Ecto neural progenitor cell (in vitro differentiated cells): ENCODE results near the gene RAB4A.
"Not testable (repeated sequence)": the region's sequence is repeated elsewhere in the genome, so short reads cannot be mapped to it uniquely, and the experiment has no call there.

Source experiments
- DNase-seq: peaks from one replicate; pipeline ENCODE4 v3.0.0-alpha.2; 2018; ENCODE audit warnings: low spot score

Gene RAB4A

DNA sequence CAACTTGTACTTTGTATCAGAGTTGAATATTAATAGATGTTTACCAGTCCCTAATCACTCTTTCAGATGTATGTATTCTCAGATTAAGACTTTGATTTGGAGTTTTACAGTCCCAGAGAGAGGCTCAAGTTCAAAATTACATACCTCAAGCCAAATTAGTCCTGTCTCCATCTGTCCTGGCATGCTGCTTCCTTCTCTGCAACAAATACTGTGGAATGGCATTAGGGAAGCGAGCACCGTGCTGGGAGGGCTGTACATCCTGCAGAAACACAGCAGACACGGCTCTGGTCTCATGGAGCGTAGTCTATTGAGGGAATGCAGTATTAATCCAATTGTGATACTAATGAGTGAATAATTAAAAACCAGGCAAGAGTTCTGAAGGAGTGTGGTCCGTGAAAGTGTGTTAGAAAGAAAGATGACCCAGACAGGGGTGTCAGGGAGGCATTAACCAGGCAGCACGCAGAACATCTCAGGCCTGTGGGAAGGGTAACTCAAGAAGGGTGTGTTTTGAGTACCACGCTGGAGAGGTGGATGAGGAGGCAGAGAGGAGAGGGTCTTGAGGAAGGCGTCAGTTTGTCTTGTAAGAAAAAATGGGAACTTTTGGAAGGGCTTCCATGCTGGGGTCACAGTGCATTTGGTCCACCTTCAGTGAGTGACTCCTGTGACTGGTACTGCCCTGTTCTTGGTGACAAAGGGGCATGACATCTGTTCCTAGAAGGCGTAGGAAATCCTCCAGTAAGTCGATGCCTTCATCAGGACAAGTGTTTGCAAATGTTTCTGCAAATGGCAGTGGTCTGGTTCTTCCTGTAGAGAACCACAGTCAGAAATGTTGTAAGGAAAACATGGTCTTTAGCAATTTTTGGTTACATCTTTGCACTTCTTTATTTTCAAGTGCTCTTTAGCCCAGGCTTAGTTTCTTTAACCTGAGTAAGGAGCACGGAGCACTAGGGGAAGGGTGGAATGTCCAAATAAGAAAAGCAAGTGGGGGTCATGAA, 1.6 kb downstream of the RAB4A start:
- DNase-seq: no peak

DNA sequence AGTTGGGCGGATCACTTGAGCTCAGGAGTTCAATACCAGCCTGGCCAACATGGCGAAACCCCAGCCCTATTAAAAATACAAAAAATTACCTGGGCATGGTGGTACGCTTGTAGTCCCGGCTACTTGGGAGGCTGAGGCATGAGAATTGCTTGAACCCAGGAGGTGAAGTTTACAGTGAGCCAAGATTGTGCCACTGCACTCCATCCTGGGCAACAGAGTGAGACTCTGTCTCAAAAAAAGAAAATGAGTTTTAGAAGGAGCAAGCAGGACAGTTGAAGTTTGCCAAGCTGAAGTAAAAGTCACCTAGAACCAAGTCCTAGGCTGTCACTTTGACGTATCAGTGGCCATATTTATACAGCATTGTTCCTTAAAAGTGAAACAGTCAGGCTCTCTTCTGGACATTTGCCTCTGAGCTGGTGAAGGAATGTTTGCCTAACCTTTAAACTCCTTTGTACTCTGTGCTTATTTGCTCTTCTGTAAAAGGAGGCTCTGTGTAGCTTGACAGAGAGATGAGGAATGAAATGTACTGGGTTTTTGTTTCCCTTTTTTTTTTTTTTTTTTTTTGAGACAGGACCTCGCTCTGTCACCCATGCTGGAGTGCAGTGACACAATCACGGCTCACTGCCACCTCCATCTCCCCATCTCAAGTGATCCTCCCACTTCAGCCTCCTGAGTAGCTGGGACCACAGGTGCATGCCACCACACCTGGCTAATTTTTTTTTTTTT, 2.8 kb downstream of the RAB4A start:
- DNase-seq: no peak

DNA sequence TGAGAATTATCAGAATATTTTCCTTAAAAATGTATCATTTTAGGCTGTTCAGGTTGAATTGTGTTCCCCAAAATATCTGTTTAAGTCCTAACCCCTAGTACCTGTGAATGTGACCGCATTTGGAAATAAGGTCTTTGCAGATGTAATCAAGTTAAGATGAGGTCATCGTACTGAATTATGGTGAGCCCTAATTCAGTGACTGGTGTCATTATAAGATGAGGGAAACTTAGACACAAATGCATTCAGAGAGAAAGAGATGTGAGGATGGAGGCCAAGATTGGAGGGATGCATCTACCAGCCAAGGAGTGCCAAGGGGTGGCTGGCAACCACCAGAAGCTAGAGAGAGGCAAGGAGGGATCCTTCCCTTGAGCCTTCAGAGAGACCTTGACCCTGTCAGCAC, 4.1 kb downstream of the RAB4A start:
- DNase-seq: no peak

DNA sequence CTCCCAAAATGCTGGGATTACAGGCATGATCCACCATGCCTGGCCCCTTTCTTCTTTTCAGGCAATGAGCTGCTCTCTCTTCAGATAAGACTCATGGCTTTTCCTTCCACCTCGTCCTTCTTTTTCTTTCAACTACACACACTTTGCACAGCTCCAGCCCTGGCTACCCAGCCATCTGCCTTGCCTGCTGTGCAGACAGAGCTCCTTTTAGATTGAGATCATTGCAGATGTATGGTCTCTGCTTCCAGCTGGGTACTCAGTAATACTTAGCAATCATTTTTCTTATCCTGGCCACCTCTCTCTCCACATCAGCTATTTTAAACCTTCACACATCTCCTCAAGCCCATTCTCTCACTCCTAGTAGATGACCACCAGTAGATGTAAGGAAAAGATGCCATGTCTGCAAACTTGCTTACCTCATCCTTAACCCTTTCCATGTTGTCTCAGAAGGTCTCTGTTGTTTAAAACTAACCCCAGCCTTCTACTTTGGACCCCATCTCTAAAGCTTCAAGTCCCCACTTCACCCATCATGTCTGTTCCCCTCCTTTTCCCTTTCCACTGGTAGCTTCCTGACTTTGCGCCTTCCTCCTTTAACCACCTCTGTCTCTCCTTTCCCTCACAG, 7.3 kb downstream of the RAB4A start:
- no peak for DNase-seq

DNA sequence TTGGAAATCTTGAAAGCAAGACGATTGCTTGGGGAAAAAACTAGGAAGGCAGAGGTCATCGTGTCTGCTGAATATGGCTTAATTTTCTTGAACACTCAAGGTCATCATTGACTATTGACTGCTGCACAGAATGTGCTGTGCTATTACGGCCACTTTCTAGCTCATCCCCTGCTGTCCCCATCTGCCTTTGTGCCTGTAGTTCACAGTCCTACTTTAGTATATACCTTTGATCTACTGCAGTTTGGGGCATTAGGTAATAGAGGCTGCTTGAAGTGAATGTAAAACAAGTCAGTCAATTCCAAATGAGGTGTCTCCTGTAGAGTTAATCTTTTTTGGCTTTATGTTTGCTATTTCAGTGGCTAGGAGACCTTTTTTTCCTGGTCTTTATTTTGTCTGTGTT, 8.3 kb downstream of the RAB4A start:
- DNase-seq: no peak

DNA sequence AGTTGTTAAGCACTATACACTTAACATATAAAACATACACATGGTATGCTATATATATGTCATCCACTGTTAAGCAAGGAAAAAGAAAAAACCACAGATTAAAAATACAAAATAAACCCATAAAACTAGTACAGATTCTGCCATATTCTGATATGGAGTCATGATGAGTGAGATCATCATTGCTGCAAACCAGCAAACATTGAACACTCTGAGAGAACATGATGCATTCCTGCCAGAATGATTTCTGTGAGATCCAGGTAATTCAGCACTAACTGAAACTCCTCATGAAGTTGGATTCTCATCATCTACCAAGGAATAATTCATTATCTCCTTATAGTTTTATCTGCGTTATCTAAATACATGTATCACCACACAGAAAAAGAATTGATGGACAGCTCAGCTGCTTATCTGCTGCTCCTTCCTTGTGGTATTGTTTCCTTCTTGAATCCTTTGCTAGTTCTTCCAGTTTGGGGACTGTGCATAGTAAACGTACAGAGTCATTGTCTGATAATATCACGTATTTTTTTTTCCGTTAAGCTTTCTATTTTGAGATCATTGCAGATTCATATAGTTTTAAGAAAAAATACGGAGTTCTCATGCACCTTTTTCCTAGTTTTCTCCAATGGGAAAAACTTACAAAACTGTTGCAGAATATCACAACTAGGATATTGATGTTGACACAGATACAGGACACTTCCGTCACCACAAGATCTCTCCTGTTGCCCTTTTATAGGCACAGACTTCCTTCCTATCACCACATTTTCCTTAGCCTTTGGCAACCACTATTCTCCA, 9.3 kb downstream of the RAB4A start:
- no peak for DNase-seq

DNA sequence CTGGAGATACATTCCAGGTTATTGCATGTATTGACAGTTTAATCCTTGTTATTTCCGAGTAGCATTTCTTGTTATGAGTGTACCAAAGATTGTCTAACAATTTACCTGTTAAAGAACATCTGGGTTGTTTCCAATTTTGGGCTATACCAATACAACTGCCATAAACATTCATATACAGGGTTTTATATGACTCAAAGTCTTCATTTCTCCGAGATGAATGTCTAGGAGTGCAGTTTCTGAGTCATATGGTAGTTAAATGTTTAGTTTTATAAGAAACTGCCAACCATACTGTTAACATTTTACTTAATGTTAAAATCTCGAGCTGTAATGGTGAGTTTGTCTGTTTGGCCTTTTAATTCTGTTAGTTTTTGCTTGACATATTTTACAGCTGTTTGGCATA, 10.0 kb downstream of the RAB4A start:
- no peak for DNase-seq

DNA sequence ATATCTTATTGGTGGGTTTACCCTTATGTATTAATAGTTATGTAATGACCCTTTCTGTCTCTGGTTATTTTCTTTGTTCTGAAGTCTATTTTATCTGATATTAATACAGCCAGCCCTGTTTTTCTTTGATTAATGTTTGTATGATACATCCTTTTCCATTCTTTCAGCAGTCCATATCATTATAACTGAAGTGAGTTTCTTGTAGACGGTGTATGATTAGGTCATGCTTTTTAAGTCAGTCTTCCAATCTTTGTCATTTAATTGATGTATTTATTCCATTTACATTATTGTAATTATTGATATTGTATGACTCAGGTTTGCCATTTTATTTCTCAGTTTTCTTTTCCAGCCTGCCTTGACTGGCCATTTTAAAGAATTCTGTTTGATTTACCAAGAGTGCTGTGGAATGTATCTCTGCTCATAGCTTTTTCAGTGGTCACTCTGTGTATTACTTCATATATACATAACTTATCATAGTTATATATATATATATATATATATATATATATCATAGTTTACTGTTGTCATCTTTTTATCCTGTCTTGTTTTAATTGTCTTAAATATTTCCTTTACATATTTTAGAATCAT, 10.5 kb downstream of the RAB4A start:
- DNase-seq: no peak

DNA sequence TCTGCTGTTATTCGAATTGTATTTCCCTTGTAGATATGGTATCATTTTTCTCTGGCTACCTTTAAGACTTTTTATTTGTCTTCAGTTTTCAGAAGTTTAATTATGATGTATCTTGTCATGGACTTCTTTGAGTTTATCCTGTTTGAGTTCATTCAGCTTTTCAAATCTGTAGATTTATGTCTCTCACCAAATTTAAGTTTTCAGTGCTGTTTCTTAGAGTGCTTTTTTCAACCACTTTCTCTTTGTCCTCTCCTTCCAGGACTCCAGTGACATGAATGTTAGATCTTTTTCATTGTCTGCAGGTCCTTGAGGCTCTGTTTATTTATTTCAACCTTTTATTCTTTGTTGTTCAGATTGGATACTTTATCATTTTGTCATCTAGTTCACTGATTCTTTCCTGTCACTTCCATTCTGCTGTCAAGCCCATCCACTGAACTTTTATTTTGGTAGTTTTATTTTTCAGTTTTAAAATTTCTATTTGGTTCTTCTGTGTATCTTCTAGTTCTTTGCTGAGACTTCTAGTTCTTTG, 11.4 kb downstream of the RAB4A start:
- no peak for DNase-seq

DNA sequence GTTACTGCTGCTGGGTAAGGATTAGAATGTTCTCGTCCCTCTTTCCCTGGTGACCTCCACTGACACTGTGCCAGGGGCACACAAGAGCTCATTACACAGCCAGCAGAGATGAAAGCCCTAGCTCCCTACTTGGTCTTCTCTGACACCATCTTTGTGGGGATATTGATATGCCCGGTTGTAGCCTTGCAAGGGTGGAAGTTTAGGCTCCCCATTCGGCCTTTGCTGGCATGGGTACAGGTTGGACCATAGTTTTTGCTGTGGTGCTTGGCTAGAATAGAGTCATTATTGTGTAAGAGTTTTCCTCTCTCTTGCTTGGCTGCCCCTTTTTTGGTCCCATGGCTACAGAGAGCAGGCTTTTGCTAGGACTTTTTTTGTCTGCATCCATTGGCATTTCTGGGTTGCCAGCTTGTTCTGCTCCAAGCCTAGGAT, 12.3 kb downstream of the RAB4A start:
- no peak for DNase-seq

DNA sequence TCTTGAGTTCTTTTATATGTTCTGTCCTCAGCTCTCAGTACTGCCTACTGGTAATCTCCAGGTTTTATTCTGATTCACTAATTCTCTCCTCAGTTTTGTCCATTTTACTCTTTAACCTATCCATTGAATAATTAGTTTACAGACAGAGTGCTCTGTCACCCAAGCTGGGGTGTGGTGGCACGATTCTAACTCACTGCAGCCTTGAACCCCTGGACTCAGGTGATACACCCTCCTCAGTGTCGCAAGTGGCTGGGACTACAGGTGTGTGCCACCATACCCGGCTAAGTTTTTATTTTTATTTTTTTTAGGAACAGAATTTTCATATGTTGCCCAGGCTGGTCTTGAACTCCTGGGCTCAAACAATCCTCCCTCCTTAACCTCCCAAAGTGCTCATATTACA, 14.0 kb downstream of the RAB4A start:
- no peak for DNase-seq

DNA sequence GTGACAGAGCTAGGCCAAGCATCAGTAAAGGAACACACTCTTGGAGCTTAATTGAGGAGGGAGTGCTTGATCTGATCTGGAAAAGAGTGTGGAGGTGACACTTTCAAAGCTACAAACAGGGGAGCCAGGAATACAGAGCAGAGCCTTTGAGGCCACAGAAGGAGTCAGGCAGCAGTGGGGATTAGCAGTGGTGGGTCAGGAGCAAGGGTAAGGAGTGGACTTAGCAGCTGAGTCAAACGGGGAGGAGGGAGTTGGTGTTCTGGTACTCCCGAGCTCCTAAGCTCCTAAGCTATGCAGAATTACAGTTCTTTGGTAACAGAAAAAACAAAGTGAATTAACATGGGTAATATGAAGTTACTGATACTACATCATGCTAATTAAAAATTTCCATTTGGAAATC, 14.5 kb downstream of the RAB4A start:
- no peak for DNase-seq

DNA sequence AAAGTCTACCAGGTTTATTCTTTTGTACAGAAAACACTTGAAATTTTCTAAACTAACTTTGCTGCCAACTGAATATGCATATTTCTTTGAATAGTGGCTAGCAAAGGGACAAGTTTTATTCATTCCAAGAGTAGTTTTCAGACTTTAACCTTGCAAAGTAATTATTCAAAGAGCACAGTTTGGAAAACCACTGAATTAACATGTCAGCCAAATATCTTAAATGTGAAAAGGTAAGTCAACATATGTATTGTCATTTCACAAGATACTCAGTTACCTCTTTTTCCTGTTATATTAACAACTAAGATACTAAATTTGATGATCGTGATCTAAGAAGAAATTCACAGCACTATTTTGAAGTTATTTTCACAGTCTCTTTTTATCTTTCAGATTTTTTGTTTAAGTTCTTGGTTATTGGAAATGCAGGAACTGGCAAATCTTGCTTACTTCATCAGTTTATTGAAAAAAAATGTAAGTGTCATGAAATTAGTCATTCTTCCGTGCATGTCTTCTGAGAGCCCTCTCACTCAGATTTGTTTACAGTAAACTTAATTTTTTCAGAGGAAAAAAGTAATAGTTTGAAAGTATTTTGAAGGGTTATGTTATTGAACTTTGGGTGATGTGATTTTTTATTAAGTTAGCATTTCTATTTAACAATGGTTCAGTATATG, 15.3 kb downstream of the RAB4A start:
- no peak for DNase-seq

DNA sequence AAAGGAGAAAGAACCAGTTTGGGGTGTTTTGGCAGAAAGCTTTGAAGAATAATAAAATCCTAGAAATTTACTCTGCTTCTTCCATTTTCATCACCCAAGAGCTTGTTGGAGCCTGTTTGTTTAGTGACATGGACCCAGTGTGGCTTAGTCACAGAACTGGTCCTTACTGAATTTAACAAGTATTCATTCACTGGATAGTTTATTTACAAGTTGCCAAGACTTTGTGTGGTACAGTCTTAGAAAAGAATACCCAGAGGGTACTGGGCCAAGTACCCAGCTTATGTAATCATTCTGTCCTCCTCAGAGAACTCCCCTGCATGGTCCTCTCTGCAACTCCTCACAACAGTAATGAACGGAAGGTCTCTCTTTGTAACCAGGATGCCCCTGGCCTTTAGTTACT, 16.4 kb downstream of the RAB4A start:
- DNase-seq: no peak

DNA sequence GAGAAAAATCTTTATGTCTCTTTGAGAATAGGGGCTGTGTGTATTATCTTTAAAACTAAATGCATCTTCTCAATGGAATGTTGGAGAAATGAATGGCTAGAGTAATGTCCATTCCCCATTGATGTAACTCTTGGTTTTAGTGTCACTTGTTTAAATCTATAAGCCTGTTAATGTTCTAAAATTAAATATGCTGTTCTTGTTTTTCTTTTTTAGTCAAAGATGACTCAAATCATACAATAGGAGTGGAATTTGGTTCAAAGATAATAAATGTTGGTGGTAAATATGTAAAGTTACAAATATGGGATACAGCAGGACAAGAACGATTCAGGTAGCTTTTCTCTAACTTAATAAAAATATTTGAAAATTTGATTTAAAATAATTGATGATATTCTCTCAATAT, 17.6 kb downstream of the RAB4A start:
- no peak for DNase-seq

DNA sequence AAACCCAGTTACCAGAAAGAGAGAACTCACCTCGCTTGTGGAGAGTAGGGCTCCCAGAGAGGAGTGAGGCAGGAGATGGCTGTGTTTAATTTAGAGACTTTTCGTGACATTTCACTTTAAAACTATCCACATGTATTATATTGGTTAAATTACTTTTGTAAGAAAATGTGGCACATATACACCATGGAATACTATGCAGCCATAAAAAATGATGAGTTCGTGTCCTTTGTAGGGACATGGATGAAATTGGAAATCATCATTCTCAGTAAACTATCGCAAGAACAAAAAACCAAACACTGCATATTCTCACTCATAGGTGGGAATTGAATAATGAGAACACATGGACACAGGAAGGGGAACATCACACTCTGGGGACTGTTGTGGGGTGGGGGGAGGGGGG, 20.8 kb downstream of the RAB4A start:
- DNase-seq: not testable (repeated sequence)

DNA sequence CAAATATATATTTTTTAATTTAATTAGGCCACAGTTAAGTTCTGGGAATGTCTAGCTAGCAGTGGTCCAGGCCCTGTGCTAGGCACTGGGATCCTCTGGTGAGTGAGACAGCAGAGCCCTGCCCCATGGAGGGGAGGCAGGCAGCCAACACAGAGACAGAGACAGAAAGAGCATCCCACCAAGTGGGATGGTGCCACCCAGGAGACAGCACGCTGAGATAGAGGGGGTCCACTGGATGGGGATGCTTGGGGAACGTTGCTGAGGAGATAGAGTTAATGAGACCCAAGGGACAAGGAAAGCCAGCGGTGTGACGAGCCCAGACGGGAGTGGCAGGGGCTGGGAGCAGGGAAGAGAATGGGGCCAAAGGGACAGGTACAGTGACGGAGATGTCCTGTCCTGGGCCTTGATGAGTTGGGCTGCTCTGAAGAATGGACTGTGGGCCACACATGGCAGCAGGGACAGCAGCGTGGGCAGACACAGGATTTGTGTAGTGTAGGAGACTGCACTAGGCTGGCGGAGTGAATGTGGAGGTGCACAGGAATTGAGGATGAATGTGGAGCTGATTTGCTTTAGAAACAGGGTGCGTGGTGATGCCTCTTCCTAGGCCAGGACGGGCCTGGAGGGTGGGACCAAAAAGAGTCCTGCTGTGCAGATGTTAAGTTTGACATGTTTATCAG, 22.8 kb downstream of the RAB4A start:
- no peak for DNase-seq

DNA sequence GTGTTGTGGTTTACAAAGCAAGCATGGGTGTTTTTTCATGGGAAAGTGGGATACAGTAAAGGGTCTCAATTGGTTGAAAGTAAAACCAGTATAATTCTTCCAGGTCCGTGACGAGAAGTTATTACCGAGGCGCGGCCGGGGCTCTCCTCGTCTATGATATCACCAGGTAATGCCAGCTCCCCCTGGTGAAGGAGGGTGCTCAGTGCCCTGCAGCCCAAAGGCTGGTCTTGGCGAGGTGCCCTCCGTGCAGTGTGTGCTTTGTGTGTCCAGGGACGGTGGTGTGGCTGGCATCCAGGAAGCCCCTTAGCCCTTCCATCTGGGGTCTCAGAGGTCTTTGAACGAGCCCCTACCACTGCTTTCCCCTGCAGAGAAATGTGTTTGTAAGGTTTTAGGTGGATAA, 24.8 kb downstream of the RAB4A start:
- no peak for DNase-seq

DNA sequence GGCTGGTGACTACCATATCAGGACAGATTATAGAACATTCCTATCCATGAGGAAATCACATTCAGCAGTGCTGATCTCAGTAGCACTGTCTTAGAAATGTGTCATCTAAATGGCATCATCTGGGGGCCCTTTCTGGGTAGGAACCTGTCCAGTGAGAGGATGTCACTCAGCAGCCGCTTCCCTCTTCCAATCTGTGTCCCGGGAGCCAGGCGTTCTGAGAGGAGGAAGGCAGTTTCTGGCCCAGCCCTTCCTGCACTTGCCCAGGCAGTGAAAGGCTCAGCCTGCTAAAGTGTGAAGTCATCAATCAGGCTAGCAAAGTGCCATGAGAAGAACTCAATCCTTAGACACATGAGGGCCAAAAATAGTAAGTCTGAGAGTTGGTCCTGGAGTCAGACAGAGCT, 25.6 kb downstream of the RAB4A start:
- DNase-seq: no peak

DNA sequence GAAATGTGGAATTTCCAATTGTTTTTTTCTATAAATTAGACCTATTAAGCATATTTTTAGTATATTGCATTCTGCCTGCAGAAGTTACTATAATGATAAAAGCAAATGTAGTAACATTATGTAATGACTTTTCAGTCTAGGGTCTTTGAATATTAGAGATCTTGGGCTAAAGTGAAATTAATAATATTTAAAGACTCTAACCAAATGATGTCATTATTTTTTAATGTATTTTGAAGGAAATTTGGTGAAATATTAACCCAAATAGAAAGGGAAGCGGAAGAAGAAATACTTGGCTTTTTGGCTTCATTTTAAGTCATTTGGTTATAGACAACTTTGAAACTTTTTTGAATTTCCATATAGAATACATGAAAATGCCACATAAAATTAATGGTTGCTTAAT, 26.8 kb downstream of the RAB4A start:
- no peak for DNase-seq
